HG02588 (cell line): ENCODE results near the gene NFIC.
"Not testable (repeated sequence)": the region's sequence is repeated elsewhere in the genome, so short reads cannot be mapped to it uniquely, and the experiment has no call there.

Experiments used
- ATAC-seq: cut with Tn5 transposase; IDR thresholded peaks from one replicate; pipeline ENCODE4 v1.9.1; 2021; ENCODE audit warnings: mild to moderate bottlenecking, moderate library complexity; ENCODE audit not compliant: unreplicated experiment

NFIC gene

DNA sequence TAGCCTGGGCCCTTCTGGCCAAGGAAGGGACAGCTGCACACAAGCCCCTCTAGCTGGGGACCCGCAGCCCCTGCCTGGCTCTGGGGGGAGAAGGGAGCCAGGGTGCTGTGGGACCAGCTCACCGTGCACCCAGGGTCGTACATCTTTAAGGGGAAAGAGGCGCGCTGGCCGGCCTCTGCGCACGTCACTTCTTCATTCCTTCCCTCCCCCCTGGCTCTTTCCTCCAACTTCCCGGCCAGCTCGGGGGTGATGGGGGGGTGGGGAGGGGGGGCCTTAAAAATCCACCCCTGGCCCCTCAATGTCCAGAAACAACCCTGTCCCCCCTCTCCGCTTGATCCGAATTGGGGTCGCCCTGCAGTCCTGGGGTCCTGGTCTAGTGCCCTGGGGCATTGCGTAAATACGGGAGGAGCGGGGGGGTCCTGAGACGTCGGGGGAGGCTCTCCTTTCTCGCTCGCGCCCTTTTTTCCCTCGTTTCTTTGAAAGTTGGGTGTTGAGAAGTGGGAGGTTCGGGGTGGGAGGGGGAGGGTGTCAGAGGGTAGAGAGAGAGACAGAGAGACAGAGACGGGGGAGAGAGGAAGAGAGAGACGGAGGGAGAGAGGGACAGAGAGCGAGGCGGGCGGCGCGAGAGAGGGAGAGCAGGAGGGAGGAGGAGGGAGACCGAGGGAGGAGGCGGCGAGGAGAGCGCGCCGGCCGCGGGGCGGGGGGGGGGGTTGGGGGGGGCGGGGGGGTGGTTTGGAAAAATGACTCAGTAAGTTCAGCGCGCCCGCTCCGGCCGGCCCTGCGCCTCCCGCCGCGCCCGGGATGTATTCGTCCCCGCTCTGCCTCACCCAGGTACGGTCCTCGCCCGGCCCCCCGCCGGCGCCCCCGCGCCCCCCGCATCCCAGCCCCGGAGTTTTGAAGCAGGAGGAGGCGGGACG, at the start of gene NFIC:
Gene NFIC, plus strand, starts transcription at position 748 of the 917 bp plus-strand sequence. Its CDS starts 54 bp downstream, at position 802.
- no peak for ATAC-seq

DNA sequence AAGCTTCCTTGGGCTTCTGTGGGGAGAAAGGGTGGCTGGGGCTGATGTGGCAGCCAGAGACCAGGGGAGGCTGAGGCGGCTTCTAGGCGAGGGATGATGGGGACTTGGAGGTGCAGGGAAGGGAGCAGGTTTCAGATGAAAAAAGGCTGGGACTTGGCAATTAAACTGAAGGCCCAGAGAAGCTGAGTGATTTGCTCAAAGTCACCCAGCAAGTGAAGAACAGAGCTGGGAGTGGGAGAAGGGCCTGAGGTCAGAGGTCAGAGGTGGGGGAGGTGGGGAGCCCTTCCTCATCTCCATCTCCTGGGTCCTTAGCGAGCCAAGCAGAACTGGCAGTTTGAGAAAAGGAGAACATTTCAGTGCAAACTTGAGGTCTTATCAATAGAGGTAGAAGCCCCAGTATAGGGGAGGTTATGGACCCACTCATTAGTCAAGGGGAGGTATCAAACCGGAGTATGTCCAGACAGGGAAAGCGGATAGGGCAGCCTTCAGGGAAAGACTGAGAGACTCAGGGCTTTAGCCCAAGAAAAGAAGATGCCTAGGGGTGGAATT, 49.6 kb upstream of the NFIC start:
- ATAC-seq, result no peak

DNA sequence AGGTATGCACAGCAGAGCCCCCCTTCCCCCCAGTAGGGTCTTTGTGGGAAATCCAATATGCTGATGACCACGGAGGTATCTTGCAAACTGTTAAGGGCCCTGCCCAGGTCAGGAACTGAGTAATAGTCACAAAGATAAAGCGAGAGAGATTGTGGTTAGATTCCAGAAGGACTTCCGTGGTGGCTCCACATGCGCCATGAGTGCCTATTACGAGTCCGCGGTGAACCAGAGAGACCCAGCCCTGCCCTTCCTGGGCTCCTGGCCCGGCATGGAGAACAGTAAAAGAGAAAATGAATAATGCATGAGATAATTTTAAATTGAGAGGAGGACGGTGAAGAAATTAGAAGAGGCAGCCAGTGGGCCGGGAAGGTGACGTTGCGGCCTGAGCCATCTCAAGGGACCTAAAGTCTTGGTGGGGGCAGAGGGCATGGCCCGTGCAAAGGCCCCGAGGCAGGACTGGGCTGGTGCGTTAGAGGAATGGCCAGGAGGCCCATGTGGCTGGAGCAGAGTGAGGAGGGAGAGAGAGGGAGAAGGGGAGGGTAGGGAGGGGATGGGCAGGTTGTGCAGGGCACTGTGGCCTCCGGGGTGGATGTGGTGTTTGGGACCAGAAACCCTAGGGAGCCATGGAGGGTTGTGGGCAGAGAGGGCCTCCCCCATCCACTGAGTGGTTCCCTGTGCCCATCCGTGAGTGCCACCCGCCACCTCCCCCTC, 46.6 kb upstream of the NFIC start:
- no peak for ATAC-seq

DNA sequence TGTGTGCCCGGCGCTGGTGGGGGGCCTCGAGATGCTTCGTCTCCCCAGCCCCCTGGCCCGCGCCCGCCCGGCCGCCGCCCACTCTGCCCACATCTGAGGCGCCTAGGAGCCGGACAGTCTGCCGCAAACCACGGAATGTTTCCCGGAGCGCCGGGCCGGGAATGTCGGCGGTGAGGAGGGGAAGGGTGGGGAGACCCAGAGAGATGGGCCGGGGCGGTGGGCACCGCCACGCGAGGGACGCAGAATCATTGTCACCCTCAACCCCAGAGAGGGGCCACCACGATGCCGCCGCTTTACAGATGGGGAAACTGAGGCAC, 46.1 kb upstream of the NFIC start:
- ATAC-seq, result no peak

DNA sequence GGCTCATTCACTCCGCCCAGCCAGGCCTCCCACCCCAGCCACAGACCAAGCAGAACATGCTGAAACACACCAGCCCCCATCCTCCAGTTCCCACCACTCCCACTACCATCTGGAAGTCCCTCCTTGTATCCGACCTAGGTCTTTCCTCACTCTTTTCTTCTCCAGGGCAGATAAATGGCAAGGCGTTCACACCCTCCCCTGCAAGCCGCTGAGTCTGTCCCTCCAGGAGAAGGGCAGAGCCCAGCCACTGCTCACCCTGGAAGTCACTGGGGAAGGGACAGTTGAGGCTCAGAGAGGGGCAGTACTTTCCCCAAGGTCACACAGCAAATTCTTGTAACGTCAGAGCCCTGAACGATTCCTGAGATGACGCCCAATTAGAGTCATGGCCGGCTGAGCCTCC, 45.5 kb upstream of the NFIC start:
- ATAC-seq, result no peak

DNA sequence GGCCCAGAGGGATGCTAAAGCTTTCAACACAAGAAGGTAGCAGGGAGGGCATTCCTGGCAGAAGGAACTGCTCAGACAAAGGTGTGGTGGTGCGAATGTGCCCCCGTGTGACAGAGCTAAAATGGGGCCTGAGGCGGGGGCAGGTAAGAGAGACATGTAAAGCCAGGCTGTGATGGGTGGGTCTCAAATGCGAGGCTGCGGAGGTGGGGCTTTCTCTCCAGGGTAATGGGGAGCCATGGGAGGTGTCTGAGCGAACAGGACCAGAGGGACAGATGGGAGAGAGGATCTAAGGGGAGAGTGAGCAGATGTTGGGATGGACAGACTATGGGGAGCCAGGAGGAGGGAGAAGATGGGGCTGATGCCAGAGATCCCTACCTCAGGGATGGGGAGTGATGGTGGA, 44.7 kb upstream of the NFIC start:
- no peak for ATAC-seq

DNA sequence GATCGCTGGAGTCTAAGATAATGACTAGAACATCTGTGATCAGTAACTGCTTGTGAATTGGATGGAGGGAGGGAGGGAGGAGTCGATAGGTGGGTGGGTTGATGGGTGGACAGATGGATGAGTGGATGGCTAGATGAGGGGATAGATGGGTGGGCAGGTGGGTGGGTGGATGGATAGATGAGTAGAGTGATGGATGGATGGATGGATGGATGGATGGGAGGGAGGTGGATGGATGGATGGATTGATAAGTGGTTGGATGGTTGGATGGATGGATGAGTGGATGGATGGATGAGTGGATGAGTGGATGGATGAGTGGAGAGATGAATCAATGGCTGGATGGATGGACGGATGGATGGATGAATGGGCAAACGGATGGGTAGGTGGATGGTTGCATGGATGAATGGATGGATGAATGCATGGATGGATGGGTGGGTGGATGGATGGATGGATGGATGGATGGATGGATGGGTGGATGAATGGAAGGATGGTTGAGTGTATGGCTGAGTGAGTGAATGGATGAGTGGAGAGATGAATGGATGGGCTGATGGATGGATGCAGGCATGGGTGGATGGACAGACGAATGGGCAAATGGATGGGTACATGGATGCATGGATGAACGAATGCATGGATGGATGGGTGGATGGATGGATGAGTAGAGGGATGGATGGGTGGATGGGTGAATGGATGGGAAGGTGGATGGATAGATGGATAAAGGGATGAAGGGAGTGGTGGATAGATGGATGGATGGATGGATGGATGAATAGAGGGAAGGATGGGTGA, 44.0 kb upstream of the NFIC start:
- no peak for ATAC-seq

DNA sequence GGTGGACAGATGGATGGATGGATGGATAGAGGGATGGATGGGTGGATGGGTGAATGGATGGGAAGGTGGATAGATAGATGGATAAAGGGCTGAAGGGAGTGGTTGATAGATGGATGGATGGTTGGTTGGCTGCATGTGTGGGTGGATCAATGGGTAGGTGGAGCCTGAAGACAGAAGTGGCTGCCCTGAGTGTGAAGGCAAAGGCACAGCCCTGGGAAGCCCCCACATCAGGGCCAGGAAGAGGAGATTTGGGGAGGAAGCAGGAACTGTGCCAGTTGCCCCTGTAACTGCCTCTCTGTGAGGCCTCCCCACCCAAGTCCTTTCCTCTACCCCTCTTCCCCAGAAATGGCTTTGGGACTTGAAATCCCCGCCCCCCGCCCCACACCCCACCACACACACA, 43.4 kb upstream of the NFIC start:
- no peak for ATAC-seq

DNA sequence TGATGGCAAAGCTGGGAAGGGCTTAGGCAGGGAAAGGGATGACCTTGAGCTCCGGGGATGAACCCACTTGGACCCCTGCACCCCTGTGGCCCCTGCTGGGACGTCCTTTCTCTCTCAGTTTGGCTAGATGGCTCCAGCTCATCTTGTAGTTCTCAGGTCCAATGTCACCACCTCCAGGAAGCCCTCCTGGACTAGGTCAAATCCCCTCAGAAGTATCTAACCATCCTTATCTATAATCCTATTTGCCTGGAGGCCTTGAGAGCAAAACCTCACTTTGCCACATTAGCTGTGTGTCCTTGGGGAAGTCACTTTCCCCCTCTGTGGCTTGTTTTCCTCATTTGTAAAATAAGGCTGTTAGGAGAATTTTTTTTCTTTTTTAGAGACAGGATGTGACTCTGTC, 42.7 kb upstream of the NFIC start:
- no peak for ATAC-seq

DNA sequence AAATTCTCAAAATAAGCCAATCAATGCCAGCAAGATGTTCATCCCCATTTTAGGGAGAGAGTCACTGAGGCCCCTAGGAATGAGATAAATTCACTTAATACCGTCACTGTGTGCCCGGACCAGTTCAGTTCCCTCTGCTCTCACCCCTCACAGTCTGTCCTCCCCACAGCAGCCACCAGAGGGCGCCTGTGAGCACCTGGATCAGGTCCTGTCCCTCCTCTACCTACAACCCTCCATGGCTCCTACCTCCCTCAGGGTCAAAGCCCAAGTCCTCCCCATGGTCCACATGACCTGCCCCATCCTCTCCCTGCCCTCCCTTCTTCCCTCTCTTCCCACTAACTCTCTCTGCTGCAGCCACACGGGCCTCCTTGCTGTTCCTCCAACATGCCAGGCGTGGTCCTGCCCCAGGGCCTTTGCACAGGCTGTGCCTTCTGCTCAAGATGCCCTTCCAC, 42.0 kb upstream of the NFIC start:
- ATAC-seq, result no peak

DNA sequence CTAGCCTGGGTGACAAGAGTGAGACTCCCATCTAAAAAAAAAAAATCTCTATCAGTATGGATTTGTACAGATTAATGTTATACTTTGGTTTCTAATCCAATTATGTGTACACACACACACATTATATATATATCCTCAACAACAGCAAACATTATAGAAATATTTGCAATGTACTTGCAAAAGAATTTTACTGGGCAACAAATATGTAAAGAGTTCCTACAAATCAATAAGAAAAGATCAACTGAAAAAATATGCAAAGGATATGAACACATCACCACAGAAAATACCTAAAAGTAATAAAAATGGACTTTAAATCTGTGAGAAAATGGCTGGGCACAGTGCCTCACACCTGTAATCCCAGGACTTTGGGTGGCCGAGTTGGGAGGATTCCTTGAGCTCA, 40.9 kb upstream of the NFIC start:
- ATAC-seq, result no peak

DNA sequence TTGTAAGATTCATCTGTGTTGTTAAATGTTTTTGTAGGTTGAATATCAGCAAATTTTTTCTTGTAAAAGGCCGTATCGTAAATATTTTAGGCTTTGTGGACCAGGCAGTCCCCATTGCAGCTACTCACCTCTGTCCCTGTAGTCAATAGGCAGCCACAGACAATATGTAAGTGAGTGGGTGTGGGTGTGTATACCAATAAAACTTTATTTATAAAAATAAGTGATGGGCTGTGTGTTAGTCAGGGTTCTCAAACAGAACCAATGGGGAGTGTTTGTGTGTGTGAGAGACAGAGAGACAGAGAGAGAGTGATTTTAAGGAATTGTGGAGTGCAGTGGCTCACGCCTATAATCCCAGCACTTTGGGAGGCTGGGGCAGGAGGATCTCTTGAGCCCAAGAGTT, 37.6 kb upstream of the NFIC start:
- no peak for ATAC-seq

DNA sequence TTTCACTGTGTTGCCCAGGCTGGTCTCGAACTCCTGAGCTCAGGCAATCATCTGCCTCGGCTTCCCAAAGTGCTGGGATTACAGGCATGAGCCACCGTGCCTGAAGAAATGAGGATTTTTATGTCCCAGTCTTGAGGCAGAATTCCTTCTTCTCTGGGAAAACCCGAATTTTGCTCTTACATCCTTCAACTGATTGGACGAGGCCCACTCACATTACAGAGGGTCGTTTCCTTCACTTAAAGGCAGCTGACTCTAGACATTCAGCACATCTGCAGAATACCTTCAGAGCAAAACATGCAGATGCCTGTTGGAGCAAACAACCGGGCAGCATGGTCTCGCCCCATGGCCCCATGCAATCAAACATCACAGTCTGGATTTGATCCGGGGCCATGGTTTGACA, 36.3 kb upstream of the NFIC start:
- no peak for ATAC-seq

DNA sequence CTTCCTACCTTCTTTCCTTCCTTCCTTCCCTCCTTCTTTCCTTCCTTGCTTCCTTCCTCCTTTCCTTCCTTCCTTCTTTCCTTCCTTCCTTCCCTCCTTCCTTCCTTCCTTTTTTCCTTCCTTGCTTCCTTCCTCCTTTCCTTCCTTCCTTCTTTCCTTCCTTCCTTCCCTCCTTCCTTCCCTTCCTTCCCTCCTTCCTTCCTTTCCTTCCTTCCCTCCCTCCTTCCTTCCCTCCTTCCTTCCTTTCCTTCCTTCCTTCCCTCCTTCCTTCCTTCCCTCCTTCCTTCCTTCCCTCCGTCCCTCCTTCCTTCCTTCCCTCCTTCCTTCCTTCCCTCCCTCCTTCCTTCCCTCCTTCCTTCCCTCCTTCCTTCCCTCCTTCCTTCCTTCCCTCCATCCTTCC, 34.2 kb upstream of the NFIC start:
- not testable (repeated sequence) for ATAC-seq

DNA sequence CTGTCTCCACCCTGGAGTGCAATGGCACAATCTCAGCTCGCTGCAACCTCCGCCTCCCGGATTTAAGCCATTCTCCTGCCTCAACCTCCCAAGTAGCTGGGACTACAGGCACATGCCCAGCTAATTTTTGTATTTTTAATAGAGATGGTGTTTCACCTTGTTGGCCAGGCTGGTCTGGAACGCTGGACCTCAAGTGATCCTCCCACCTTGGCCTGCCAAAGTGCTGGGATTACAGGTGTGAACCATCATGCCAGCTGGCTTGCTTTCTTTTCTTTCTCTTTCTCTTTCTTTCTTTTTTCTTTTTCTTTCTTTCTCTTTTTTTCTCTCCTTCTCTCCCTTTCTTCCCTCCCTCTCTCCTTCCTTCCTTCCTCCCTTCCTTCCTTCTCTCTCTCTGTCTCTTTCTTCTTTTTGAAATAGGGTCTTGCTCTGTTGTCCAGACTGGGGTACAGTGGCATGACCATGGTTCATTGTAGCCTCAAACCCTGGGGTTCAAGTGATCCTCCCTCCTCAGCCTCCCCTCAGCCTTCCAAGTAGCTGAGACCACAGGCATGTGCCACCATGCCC, 33.3 kb upstream of the NFIC start:
- no peak for ATAC-seq

DNA sequence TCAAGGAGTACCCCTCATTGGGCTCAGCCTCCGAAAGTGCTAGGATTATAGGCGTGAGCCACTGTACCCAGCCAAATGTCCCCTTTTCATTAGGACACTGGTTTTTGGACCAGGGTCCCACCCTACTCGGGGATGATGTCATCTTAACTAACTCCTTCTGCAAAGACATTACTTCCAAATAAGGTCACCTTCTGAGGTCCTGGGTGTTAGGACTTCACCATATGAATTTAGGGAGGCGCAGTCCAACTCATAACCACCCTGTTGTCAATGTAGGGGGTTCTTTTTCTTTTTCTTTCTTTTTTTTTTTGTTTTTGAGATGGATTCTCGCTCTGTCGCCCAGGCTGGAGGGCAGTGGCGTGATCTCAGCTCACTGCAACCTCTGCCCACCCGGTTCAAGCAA, 32.7 kb upstream of the NFIC start:
- no peak for ATAC-seq

DNA sequence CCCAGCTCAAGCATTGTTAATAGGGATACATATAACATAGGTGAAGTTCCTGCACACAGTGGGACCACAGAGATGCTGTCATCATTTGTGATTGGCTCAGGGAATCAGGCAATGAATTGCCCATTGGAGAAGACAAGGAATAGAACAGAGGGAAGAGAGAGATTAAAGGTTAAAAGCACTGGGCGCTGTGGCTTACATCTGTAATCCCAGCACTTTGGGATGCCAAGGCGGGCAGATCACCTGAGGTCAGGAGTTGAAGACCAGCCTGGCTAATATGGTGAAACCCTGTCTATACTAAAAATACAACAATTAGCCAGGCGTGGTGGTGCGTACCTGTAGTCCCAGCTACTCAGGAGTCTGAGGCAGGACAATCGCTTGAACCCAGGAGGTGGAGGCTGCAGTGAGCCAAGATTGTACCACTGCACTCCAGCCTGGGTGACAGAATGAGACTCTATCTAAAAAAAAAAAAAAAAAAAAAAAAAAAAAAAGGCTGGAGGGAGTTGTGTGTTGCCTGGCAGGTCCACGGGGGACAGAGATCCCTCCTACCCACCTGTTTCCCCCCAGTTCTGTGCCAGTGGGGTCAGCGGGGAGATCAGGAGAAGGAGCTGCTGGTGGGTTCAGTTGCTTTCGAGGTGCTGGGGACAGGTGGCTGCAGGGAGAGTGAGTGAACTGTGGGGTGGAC, 31.5 kb upstream of the NFIC start:
- ATAC-seq, result not testable (repeated sequence)

DNA sequence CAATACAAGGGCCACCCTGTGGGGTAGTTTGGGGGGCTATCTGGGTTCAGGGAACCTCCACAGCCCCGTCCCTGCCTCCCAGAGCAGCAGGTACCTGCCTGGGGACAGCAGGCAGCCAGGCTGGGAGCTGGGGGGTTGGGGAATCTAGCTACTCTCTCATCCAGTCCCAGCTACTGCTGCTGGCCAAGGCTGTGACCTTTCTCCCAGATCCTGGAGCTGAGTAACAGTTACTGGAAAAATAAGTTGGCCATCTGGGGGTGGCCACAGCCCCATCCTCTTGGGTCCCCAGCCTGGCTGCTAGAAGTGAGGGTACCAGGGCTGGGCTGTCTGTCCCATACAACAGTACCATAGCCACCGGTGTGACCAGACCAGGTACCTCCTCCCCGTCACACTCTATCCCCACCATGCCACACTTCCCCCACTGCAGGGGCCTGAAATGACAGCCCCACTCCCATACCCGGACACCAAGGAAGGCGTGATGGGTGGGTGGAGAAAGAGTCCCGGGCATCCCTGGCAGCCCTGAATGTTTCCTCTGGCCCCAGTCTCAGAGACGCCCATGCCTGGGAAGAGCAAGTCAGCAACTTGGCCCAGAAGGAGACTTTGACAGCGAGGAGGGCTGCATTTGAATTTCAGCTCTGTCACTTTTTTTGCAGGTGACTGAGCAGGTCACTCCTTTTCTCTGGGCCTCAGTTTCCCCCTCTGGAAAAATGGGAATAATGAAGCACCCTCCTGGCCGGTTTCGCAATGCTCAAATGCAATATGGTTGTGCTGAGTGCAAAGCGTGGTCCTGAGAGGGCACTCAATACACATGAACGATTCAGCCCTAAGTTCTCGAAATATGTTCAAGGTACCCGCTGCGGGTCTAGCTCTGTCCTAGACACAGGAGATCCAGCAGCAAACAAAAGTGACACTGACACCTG, 30.7 kb upstream of the NFIC start:
- ATAC-seq, result no peak

DNA sequence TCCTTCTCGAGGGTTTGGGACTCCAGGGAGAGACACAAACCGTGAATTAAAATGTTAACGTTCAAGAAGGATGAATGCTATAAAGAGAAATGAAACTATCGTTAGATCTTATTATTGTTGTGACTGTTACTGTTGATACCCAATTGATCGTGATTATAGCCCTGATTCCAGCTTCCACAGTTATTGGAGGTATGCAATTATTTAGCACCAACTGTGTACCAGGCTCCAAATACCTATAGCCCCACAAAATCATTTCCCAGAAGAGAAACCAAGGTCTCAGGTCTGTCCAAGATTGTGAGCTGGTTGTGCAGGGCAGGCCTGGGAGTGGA, 30.1 kb upstream of the NFIC start:
- ATAC-seq, result no peak
